Testis (tissue), 3 donors: Measurements from ENCODE around the gene RAI1. TPM values are rescaled to one million over a fixed set of nuclear protein-coding genes. Genes with fewer than 3 reads are reported as not detected.

ENCODE experiments used
- DNase-seq: peaks from one replicate; pipeline ENCODE4 v3.0.0-alpha.2; 2019
- H3K27ac ChIP-seq, 2 donors: fragments of 200-600 bp; sonication (generic); one replicate each; pipeline ENCODE4 v1.5.1; 2019
- H3K27me3 ChIP-seq: fragments of 200-600 bp; sonication (generic); one replicate; pipeline ENCODE4 v1.5.1; 2019
- H3K36me3 ChIP-seq: fragments of 200-600 bp; sonication (generic); one replicate; pipeline ENCODE4 v1.5.1; 2017; ENCODE audit warnings: low read depth; ENCODE audit errors: missing control alignments
- H3K4me1 ChIP-seq: fragments of 200-600 bp; sonication (generic); one replicate; pipeline ENCODE4 v1.5.1; 2019
- H3K4me3 ChIP-seq, 2 donors: fragments of 200-600 bp; sonication (generic); one replicate each; pipeline ENCODE4 v1.5.1; 2017 to 2019
- H3K9me3 ChIP-seq: fragments of 200-600 bp; sonication (generic); one replicate; pipeline ENCODE4 v1.5.1; 2017
- CTCF ChIP-seq, 3 experiments: fragments of 450-650 bp in 2 of 3; fragments of 200-600 bp in 1 of 3; sonication (generic) in 1 of 3; IDR thresholded peaks; one replicate each; pipeline ENCODE4 v1.5.1; 2016 to 2019; ENCODE audit warnings: antibody characterized with exemption in 3 of 3, mild to moderate bottlenecking in 2 of 3, moderate library complexity in 1 of 3
- POLR2A ChIP-seq: fragments of 450-650 bp; IDR thresholded peaks from one replicate; pipeline ENCODE4 v1.6.1; 2017; ENCODE audit warnings: antibody characterized with exemption, mild to moderate bottlenecking, moderate library complexity
- WGBS, 2 donors: methylation state at CpG; one replicate each; pipeline ENCODE4 v1.1.5; 2018; 5-methylcytosine and 5-hydroxymethylcytosine counted together
- intact Hi-C: fragments of 100-400 bp; cut with DNase I; formaldehyde crosslinking; loops from one replicate; pipeline ENCODE4 v1.15.1; 2023; ENCODE audit warnings: low total_unique reads
- polyA plus RNA-seq: library from polyadenylated mRNA; stranded (reverse); fragments of 350-450 nt; fragmentation: Illumina TruSeq; extraction: RNeasy Lipid Tissue Mini Kit (QIAGEN cat#74804); gene quantifications from one replicate; pipeline ENCODE4 v1.2.3, GENCODE V29; 2014; ENCODE audit warnings: low read depth, low replicate concordance; ENCODE audit not compliant: insufficient read depth
- total RNA-seq, 2 donors: library from RNA; depleted of rRNA; stranded (reverse); fragments of >200 nt; gene quantifications; one replicate each; pipeline ENCODE4 v1.2.3, GENCODE V29; 2016

The RAI1 gene
- total and polyA plus RNA-seq, 3 donors from 2014 or later: 17.5 to 44.5 (median 42.8) TPM

- Histone ChIP-seq H3K36me3 (no peaks in the 10 kb centered on the region), H3K4me1 (peaks cover 12% of the 10 kb centered on the region), H3K27ac (no peak overlapping the region), H3K4me3 (no peak overlapping the region), H3K27me3 (no peaks in the 10 kb centered on the region), H3K9me3 (no peaks in the 10 kb centered on the region)
- WGBS, 2 donors: 60 to 81% methylated on average over 5 to 6 of the region's 7 CpGs
- intact Hi-C loops: no loop called here
- no peak for TF ChIP-seq CTCF (IDR thresholded peaks at IDR 0.05)
- TF ChIP-seq POLR2A: no peak
- no peak for DNase-seq
Measured at GRCh38 chr17:17760350-17760749, 79.1 kb downstream of the RAI1 start.

- H3K9me3 ChIP-seq: no peaks in the 10 kb centered on the region
- no peaks in the 10 kb centered on the region for H3K36me3 ChIP-seq
- WGBS, 2 donors: 93% methylated on average over 8 of the region's 8 CpGs
- H3K4me3 ChIP-seq: no peak overlapping the region
- H3K27me3 ChIP-seq: no peaks in the 10 kb centered on the region
- intact Hi-C loops: no loop called here
- TF ChIP-seq CTCF (IDR thresholded peaks at IDR 0.05): no peak
- no peak for TF ChIP-seq POLR2A
- no peak overlapping the region for H3K27ac ChIP-seq
- peaks cover 12% of the 10 kb centered on the region for H3K4me1 ChIP-seq
- no peak for DNase-seq
Measured at GRCh38 chr17:17760872-17761550, 79.8 kb downstream of the RAI1 start.

DNA sequence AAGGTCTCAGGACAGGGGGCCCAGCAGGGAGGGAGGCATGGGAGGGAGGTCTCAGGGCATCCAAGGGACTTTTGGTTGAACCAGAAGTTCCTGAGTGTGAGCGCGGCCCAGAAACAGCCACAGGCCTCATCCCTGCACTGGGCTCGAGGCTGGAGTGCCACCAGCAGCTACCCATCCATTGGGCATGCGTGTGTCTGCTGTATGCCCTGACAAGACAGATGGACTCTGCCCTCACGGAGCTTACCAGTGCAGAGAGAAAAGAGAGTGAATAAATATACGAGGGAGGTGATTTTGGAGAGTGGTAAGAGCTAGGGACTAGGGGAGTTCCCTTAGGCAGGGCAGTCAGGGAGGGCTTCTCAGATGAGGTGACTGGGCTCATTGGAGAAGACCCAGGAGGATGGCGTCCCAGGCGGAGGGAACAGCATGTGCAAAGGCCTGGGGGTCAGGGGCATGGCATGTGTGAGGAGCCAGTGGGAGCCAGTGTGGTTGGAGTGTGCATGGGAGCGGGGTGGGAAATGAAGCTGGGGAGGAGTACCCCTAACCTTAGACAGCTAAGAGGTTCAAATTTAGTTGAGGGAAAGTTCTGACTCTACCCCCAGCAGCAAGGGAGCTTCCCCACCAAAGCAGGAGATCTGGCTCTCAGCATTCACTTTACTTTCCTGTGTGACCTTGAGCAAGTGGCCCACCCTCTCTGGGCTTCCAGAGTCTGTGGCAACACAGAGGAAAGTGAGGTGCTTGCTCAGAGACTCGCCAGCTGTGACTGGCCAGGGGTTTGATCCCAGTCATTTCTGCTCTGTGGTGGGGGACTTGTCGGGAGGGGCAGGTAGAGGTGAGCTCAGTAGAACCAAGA is 80.9 kb downstream of the RAI1 start:
- H3K36me3 ChIP-seq: no peaks in the 10 kb centered on the region
- intact Hi-C loops: no loop called here
- no peaks in the 10 kb centered on the region for H3K27me3 ChIP-seq
- no peak for DNase-seq
- TF ChIP-seq CTCF (IDR thresholded peaks at IDR 0.05) (no peak), POLR2A (no peak)
- no peak overlapping the region for H3K27ac ChIP-seq
- 91% methylated on average over 11 of the region's 11 CpGs for WGBS, 2 donors
- no peak overlapping the region for H3K4me3 ChIP-seq
- no peaks in the 10 kb centered on the region for H3K9me3 ChIP-seq
- peaks cover 15% of the 10 kb centered on the region for H3K4me1 ChIP-seq

DNA sequence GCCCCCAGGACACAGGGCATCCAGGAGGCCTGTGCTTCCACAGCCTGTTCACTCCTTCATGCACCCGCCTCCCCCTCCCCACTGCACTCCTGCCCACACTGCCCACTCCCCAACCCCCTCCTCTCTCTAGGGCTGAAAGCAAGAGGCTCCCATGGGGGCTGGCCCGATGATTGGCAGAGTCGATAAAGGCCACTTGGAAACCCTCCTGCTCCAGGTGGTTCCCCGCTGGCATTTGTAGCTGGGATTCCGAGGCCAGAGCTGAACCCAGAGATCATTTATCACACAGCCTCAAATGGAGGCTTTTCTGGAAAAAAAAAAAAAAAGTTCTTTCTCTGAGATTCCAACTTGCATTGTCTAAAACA is 81.5 kb downstream of the RAI1 start:
- Histone ChIP-seq H3K36me3 (no peaks in the 10 kb centered on the region), H3K9me3 (no peaks in the 10 kb centered on the region), H3K4me1 (peaks cover 17% of the 10 kb centered on the region), H3K27ac (no peak overlapping the region), H3K4me3 (no peak overlapping the region), H3K27me3 (no peaks in the 10 kb centered on the region)
- 58 to 65% methylated on average over 3 to 5 of the region's 5 CpGs for WGBS, 2 donors
- intact Hi-C loops: no loop called here
- TF ChIP-seq CTCF (IDR thresholded peaks at IDR 0.05) (no peak), POLR2A (no peak)
- no peak for DNase-seq
